HG03457 (cell line): ENCODE results near the gene FAM236A.
A peak's percentile ranks its signal among the peaks of the same experiment; 100 is the strongest.
"Not testable (repeated sequence)": the region's sequence is repeated elsewhere in the genome, so short reads cannot be mapped to it uniquely, and the experiment has no call there.

Source experiments
- ATAC-seq: cut with Tn5 transposase; IDR thresholded peaks from one replicate; pipeline ENCODE4 v1.9.1; 2021; ENCODE audit warnings: moderate number of reproducible peaks; ENCODE audit not compliant: unreplicated experiment

The FAM236A gene

GRCh38 chrX:72937906-72938305 is at the start of gene FAM236A:
Gene FAM236A (plus strand): TSS chrX:72938206. CDS start chrX:72938263, 57 bp downstream.
- not testable (repeated sequence) for ATAC-seq

GRCh38 chrX:72889740-72890139 is 48.3 kb upstream of the FAM236A start:
- not testable (repeated sequence) for ATAC-seq

DNA sequence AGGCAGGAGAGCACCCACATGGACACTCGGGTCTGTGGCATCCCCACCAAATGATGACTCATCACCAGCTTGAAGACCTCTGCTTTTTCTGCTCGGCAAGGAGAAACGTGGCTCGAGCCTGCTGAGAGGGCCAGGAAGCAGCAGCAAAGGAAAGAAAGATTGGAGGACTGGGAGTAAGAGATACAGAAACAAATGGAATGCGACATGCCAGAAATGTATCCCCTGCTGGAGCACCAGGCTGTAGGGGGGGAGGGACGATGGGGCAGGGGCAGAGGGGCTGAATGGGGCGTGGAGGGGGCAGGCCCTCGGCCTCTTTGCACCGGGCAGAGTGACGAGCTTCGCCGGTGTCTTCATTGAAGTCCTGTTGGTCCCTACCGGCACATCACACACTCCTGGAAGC is 25.7 kb upstream of the FAM236A start, which contains the start of gene FAM236C:
Gene FAM236C (plus strand): TSS at position 301 of the 400 bp plus-strand sequence. CDS start 100 bp downstream, outside the sequence.
- not testable (repeated sequence) for ATAC-seq

- not testable (repeated sequence) for ATAC-seq
Measured at GRCh38 chrX:72916096-72916495, 21.9 kb upstream of the FAM236A start.

DNA sequence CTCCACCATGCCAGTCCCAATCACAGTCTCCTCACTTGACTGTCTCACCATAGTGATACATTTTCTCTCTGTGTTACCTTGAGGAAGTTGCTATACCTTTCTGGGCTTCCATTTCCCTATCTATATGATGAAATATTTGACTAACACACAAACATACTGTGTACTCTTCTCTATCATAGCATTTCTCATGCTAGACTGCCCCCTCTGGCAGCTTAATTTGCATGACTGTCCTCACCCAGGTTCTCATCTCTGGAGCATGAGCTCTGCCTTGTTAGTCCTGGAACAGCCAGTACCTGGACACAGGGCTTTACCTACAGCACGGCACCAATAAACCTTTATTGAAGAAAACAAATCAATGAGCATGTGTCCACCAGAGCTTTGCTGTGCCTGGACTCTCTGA is 5.7 kb upstream of the FAM236A start:
- ATAC-seq, result not testable (repeated sequence)

DNA sequence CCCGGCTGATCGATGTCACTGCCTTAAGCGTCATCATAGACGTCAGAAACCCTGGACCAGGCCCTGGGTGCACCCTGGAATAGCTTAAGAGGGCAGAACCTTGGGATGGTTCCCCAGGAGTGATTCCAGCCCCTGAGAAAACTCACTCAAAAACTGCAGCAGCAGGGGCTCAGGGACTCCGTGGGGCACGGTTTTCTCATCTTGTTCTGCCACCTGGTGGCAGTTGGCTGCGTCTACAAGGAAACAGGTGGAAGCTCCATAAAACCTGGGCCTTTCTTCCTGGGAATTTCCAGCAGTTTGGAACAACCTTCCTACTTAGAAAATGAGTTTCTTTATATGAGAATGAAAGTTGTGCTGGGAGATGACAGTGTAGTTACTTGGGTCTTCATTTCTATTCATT is 1.6 kb upstream of the FAM236A start:
- ATAC-seq, result not testable (repeated sequence)

GRCh38 chrX:72936882-72937455 is 1.0 kb upstream of the FAM236A start:
- ATAC-seq, result not testable (repeated sequence)

DNA sequence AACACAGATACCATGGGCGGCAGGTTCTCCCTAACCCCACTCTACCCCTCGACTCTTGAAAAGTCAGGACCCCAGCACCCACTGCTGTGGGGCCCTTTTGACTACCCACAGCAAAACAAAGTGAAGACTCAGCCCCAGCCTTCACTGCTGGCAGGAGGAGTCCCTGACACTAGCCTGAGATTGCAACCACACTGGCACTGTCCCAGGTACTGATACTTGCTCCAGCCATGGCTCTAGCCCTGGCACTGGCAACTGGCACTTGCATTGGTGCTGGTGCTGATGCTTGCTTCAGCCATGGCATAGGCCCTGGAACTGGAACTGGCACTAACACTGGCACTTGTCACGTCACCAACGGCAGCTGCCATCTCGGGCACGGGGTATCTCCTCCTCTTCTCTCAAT is 4.3 kb downstream of the FAM236A start:
- not testable (repeated sequence) for ATAC-seq

- ATAC-seq, result peak; percentile 61
Measured at GRCh38 chrX:72943035-72943818, 5.2 kb downstream of the FAM236A start.

DNA sequence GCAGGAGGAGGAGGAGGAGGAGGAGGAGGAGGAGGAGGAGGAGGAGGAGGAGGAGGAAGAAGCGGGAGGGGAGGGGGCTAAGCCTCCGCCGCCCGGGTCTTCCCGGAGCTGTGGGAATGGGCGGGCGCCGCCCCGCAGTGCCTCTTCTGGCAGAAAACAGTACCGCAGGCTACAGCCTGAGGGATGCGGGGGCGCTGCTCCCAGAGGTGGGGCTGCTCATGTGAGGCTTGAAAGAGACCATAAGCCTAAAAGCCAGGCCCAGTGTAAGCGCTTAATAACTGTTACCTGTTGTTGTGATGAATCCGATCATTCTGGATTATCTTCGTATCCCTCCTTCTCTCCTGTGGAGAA is 5.8 kb downstream of the FAM236A start, which contains the start of gene DMRTC1:
Gene DMRTC1 (minus strand): TSS at position 19 of the 351 bp plus-strand sequence. CDS start 68,143 bp downstream, outside the sequence.
- peak; percentile 84 for ATAC-seq

DNA sequence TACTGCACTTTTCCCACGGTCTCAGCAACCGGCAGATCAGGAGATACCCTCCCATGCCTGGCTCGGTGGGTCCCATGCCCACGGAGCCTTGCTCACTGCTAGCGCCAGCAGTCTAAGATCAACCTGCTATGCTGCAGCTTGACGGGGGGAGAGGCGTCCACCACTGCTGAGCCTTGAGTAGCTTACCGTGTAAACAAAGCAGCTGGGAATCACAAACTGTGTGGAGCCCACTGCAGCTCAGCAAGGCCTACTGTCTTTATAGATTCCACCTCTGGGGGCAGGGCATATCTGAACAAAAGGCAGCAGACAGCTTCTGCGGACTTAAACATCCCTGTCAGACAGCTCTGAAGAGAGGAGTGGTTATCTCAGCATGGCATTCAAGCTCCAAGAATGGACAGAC is 22.0 kb downstream of the FAM236A start:
- ATAC-seq, result not testable (repeated sequence)

GRCh38 chrX:72971859-72972258 is 33.9 kb downstream of the FAM236A start:
- not testable (repeated sequence) for ATAC-seq

- not testable (repeated sequence) for ATAC-seq
Measured at GRCh38 chrX:72974885-72975284, 36.9 kb downstream of the FAM236A start.

DNA sequence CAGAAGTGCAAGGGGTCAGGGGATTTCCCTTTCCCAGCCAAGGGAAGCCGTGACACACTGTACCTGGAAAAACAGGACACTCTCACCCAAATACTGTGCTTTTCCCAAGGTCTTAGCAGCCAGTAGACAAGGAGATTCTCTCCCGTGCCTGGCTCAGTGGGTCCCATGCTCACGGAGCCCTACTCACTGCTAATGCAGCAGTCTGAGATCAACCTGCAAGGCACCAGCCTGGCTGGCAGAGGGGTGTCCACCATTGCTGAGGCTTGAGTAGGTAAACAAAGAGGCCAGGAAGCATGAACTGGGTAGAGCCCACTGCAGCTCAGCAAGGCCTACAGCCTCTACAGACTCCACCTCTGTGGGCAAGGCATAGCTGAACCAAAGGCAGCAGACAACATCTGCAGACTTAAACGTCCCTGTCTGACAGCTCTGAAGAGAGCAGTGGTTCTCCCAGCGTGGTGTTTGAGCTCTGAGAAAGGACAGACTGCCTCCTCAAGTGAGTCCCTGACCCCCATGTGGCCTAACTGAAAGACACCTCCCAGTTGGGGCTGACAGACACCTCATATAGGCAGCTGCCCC is 43.0 kb downstream of the FAM236A start:
- ATAC-seq, result not testable (repeated sequence)
